T-helper 2 cell treated with Interferon-gamma antibody and Interleukin-4, amounts not matched to agents 100 ng/mL and 5 ng/mL, for 36 hours (primary cell): ENCODE measurements around the gene VPS35L. TPM values are rescaled to one million over a fixed set of nuclear protein-coding genes. Genes with fewer than 3 reads are reported as not detected.
"Not testable (repeated sequence)": the region's sequence is repeated elsewhere in the genome, so short reads cannot be mapped to it uniquely, and the experiment has no call there.

Experiments
- intact Hi-C: fragments of 100-400 bp; cut with micrococcal nuclease; formaldehyde crosslinking; loops from one replicate; pipeline ENCODE4 v1.15.1; 2023
- total RNA-seq: library from RNA; stranded (reverse); gene quantifications from 2 replicates; pipeline ENCODE4 v1.2.3, GENCODE V29; 2022

Gene VPS35L
- total RNA-seq, 1 donor from 2014 or later, result 59.5 TPM

- intact Hi-C loops, result no loop called here
Measured at GRCh38 chr16:19639986-19640421, 84.5 kb downstream of the VPS35L start.

GRCh38 chr16:19642501-19642900 lies 87.0 kb downstream of the VPS35L start:
- intact Hi-C loops, result no loop called here

GRCh38 chr16:19644877-19645276 lies 89.4 kb downstream of the VPS35L start:
- intact Hi-C loops, result no loop called here

GRCh38 chr16:19645557-19645981 lies 90.1 kb downstream of the VPS35L start:
- intact Hi-C loops, result no loop called here

- intact Hi-C loops, result no loop called here
Measured at GRCh38 chr16:19649980-19650379, 94.5 kb downstream of the VPS35L start.

- intact Hi-C loops, result no loop called here
Measured at GRCh38 chr16:19654147-19654546, 98.6 kb downstream of the VPS35L start.

- intact Hi-C loops, result no loop called here
Measured at GRCh38 chr16:19655242-19655777, 99.8 kb downstream of the VPS35L start.

- intact Hi-C loops, result no loop called here
Measured at GRCh38 chr16:19657831-19658230, 102.3 kb downstream of the VPS35L start.

- intact Hi-C loops, result no loop called here
Measured at GRCh38 chr16:19659554-19659953, 104.1 kb downstream of the VPS35L start.

- intact Hi-C loops, result no loop called here
Measured at GRCh38 chr16:19660432-19660831, 104.9 kb downstream of the VPS35L start.

GRCh38 chr16:19662351-19662750 lies 106.8 kb downstream of the VPS35L start:
- intact Hi-C loops, result no loop called here

- intact Hi-C loops, result no loop called here
Measured at GRCh38 chr16:19664166-19664565, 108.7 kb downstream of the VPS35L start.

GRCh38 chr16:19665313-19665712 lies 109.8 kb downstream of the VPS35L start:
- intact Hi-C loops, result not testable (repeated sequence)

- intact Hi-C loops, result no loop called here
Measured at GRCh38 chr16:19666477-19666876, 111.0 kb downstream of the VPS35L start.

GRCh38 chr16:19672378-19672777 lies 116.9 kb downstream of the VPS35L start:
- intact Hi-C loops, result no loop called here

- intact Hi-C loops, result no loop called here
Measured at GRCh38 chr16:19674485-19674884, 119.0 kb downstream of the VPS35L start.

- intact Hi-C loops, result no loop called here
Measured at GRCh38 chr16:19677402-19677801, 121.9 kb downstream of the VPS35L start.

GRCh38 chr16:19678804-19679203 lies 123.3 kb downstream of the VPS35L start:
- intact Hi-C loops, result no loop called here

GRCh38 chr16:19679281-19679680 lies 123.8 kb downstream of the VPS35L start:
- intact Hi-C loops, result not testable (repeated sequence)

GRCh38 chr16:19680881-19681340 lies 125.4 kb downstream of the VPS35L start:
- intact Hi-C loops, result no loop called here

- intact Hi-C loops, result no loop called here
Measured at GRCh38 chr16:19681637-19682036, 126.1 kb downstream of the VPS35L start.

- intact Hi-C loops, result no loop called here
Measured at GRCh38 chr16:19683453-19684236, 128.1 kb downstream of the VPS35L start.

GRCh38 chr16:19685176-19685575 lies 129.7 kb downstream of the VPS35L start:
- intact Hi-C loops, result no loop called here
